OCI-LY7 (cell line): ENCODE results near the gene LPP. TPM values are rescaled to one million over a fixed set of nuclear protein-coding genes. Genes with fewer than 3 reads are reported as not detected.

Experiments
- BruUV-seq: library from RNA; stranded (reverse); fragments of 400-500 nt; replicated peaks from 2 replicates; lab custom pipeline; 2021; lab: Mats Ljungman, UMichigan
- CTCF ChIA-PET: fragments of 300-600 bp; sonication (Branson Sonifier 250); formaldehyde crosslinking; loops from one replicate; lab custom pipeline; 2022; ENCODE audit warnings: antibody characterized with exemption; ENCODE audit not compliant: unreplicated experiment; lab: Charles Lee
- POLR2A ChIA-PET: fragments of 300-600 bp; sonication (Branson Sonifier 250); formaldehyde crosslinking; loops from one replicate; lab custom pipeline; 2022; ENCODE audit warnings: antibody characterized with exemption; lab: Charles Lee
- DNase-seq: peaks from one replicate; pipeline ENCODE4 v3.0.0-alpha.2; 2015; ENCODE audit warnings: low spot score
- H2AFZ ChIP-seq: fragments of 200-600 bp; sonication (generic), shearing (Covaris generic); 2 replicates; pipeline ENCODE4 v1.6.1; 2014; ENCODE audit warnings: mild to moderate bottlenecking, antibody characterized with exemption, low read length, moderate library complexity
- H3K27ac ChIP-seq: fragments of 200-600 bp; sonication (generic); 2 replicates; pipeline ENCODE4 v1.5.1; 2014; ENCODE audit warnings: mixed run types, low read depth, mild to moderate bottlenecking, moderate library complexity, low read length, inconsistent platforms; ENCODE audit not compliant: poor library complexity, severe bottlenecking
- H3K36me3 ChIP-seq: fragments of 200-600 bp; sonication (generic); 2 replicates; pipeline ENCODE4 v1.6.1; 2014; ENCODE audit warnings: mild to moderate bottlenecking, antibody characterized with exemption, low read length, moderate library complexity, mixed read lengths; ENCODE audit not compliant: insufficient read depth
- H3K4me1 ChIP-seq: fragments of 200-600 bp; sonication (generic); 2 replicates; pipeline ENCODE4 v1.5.1; 2014; ENCODE audit warnings: mild to moderate bottlenecking, low read length; ENCODE audit not compliant: insufficient read depth, poor library complexity, severe bottlenecking
- H3K4me2 ChIP-seq: fragments of 200-600 bp; sonication (generic); 2 replicates; pipeline ENCODE4 v1.6.1; 2014; ENCODE audit warnings: mild to moderate bottlenecking, low read length
- H3K4me3 ChIP-seq: fragments of 200-600 bp; sonication (generic); 2 replicates; pipeline ENCODE4 v1.5.1; 2014; ENCODE audit warnings: mild to moderate bottlenecking, low read depth, low read length; ENCODE audit not compliant: poor library complexity, severe bottlenecking
- H3K79me2 ChIP-seq: fragments of 200-600 bp; sonication (generic); 2 replicates; pipeline ENCODE4 v1.6.1; 2016; ENCODE audit warnings: low read depth, mild to moderate bottlenecking, low read length, moderate library complexity, mixed read lengths; ENCODE audit not compliant: insufficient read depth
- H3K9me2 ChIP-seq: fragments of 200-600 bp; sonication (generic); 2 replicates; pipeline ENCODE4 v1.6.1; 2016; ENCODE audit warnings: mild to moderate bottlenecking, low read length, mixed read lengths; ENCODE audit not compliant: insufficient read depth
- H3K9me3 ChIP-seq: fragments of 200-600 bp; sonication (generic); 2 replicates; pipeline ENCODE4 v1.6.1; 2014; ENCODE audit warnings: mild to moderate bottlenecking, mixed run types, low read length, mixed read lengths
- H4K20me1 ChIP-seq: fragments of 200-600 bp; sonication (generic); 2 replicates; pipeline ENCODE4 v1.6.1; 2014; ENCODE audit warnings: mild to moderate bottlenecking, antibody characterized with exemption, low read length, moderate library complexity, mixed read lengths; ENCODE audit not compliant: insufficient read depth
- EZH2phosphoT487 ChIP-seq: fragments of 200-600 bp; sonication (generic); IDR thresholded peaks from 2 replicates; pipeline ENCODE4 v1.6.1; 2018; ENCODE audit warnings: low read depth, borderline replicate concordance, mild to moderate bottlenecking, mixed run types, antibody characterized with exemption, low read length, moderate library complexity, mixed read lengths
- intact Hi-C: fragments of 100-400 bp; cut with micrococcal nuclease; formaldehyde crosslinking; loops from one replicate; pipeline ENCODE4 v1.10.0; 2022; ENCODE audit not compliant: unreplicated experiment
- total RNA-seq, 2 experiments: library from RNA; depleted of rRNA in 1 of 2; stranded (reverse); fragments of >200 nt in 1 of 2; shearing (Covaris generic) in 1 of 2; gene quantifications; 2 replicates each; pipeline ENCODE4 v1.2.3, GENCODE V29; 2014 to 2022
- TF ChIP-seq, protein P1 (sequence below): fragments of 200-600 bp; sonication (generic); conservative IDR thresholded peaks from 2 replicates; pipeline ENCODE4 v1.5.1; 2014; ENCODE audit warnings: mild to moderate bottlenecking, antibody characterized with exemption, low read length, moderate library complexity, mixed read lengths

Gene LPP
- total RNA-seq, 2 experiments from 2014 or later = 10.9 to 119 TPM

GRCh38 chr3:188664795-188665194 lies 510.8 kb downstream of the LPP start:
- Histone ChIP-seq H3K9me3 (no peaks in the 10 kb centered on the region), H3K27ac (no peak overlapping the region), H2AFZ (no peak overlapping the region), H3K79me2 (no peaks in the 10 kb centered on the region), H3K4me2 (no peak overlapping the region), H3K4me3 (no peak overlapping the region), H4K20me1 (no peaks in the 10 kb centered on the region), H3K9me2 (no peaks in the 10 kb centered on the region), H3K36me3 (no peaks in the 10 kb centered on the region), H3K4me1 (no peaks in the 10 kb centered on the region)
- CTCF ChIA-PET = no interaction called here
- intact Hi-C loops = no loop called here
- no TSS peak for BruUV-seq
- POLR2A ChIA-PET = interaction anchor here (0.6 to 1.6 kb wide), 7 partner anchors 8 to 576 kb away, joined by 3 to 8 read pairs (median 3); no protein-coding TSS in a partner anchor
- TF ChIP-seq, protein P1, sequence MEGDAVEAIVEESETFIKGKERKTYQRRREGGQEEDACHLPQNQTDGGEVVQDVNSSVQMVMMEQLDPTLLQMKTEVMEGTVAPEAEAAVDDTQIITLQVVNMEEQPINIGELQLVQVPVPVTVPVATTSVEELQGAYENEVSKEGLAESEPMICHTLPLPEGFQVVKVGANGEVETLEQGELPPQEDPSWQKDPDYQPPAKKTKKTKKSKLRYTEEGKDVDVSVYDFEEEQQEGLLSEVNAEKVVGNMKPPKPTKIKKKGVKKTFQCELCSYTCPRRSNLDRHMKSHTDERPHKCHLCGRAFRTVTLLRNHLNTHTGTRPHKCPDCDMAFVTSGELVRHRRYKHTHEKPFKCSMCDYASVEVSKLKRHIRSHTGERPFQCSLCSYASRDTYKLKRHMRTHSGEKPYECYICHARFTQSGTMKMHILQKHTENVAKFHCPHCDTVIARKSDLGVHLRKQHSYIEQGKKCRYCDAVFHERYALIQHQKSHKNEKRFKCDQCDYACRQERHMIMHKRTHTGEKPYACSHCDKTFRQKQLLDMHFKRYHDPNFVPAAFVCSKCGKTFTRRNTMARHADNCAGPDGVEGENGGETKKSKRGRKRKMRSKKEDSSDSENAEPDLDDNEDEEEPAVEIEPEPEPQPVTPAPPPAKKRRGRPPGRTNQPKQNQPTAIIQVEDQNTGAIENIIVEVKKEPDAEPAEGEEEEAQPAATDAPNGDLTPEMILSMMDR = peak; percentile 72
- TF ChIP-seq EZH2phosphoT487 = no peak
- peak; percentile 56 for DNase-seq

DNA sequence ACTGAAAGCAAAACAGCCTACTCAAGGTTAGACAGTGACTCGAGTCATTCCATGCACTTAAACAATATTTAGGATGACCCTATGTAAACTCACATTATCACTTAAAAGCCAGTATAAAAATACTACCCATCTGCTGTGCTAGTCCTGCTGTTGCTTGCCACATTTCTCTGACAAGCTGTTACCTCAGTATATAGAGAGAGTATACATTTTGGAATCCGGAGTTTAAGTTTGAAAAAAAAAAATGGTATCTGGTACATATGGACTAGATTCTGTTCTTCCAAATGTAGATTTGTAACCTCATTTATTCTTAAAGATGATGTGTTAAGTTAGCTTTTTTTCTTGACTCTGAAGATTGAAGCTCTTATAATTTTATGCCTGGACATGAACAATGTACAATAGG lies 514.0 kb downstream of the LPP start:
- Histone ChIP-seq H4K20me1 (no peaks in the 10 kb centered on the region), H3K4me1 (no peaks in the 10 kb centered on the region), H3K4me2 (no peak overlapping the region), H3K9me2 (no peaks in the 10 kb centered on the region), H3K4me3 (no peak overlapping the region), H3K79me2 (no peaks in the 10 kb centered on the region), H3K27ac (no peak overlapping the region), H3K36me3 (no peaks in the 10 kb centered on the region), H2AFZ (no peak overlapping the region), H3K9me3 (no peaks in the 10 kb centered on the region)
- CTCF ChIA-PET = no interaction called here
- TF ChIP-seq, protein P1 = no peak
- no peak for TF ChIP-seq EZH2phosphoT487
- POLR2A ChIA-PET = interaction anchor here (0.5 to 1.1 kb wide), 8 partner anchors 10 to 934 kb away, joined by 3 to 4 read pairs (median 3); no protein-coding TSS in a partner anchor
- no peak for DNase-seq
- no TSS peak for BruUV-seq
- intact Hi-C loops = no loop called here

DNA sequence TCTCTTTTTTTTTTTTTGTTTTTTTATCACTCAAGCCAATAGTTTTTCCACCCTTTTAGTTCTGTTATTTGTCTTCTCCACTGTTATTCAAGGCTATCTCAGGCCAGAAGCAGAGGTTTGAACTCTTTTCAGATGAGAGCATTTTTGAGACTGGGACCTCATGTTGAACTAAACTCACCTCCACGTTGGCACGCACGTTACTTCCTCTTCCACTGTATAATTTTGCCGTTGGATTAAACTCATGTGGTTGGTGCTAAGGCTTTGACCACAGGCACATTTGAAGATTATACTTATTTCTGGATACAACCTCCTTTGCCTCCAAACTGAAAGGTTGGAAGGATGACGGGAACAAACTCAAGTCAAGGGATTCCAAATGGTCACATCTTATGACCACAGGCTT lies 516.5 kb downstream of the LPP start:
- Histone ChIP-seq H3K27ac (no peak overlapping the region), H4K20me1 (no peaks in the 10 kb centered on the region), H3K4me3 (no peak overlapping the region), H2AFZ (no peak overlapping the region), H3K9me3 (no peaks in the 10 kb centered on the region), H3K79me2 (no peaks in the 10 kb centered on the region), H3K36me3 (no peaks in the 10 kb centered on the region), H3K4me1 (no peaks in the 10 kb centered on the region), H3K4me2 (no peak overlapping the region), H3K9me2 (no peaks in the 10 kb centered on the region)
- no TSS peak for BruUV-seq
- DNase-seq = no peak
- TF ChIP-seq, protein P1 = no peak
- no peak for TF ChIP-seq EZH2phosphoT487
- POLR2A ChIA-PET = no interaction called here
- CTCF ChIA-PET = no interaction called here
- intact Hi-C loops = no loop called here
